Measurements from ENCODE around the gene IFITM10.

DNA sequence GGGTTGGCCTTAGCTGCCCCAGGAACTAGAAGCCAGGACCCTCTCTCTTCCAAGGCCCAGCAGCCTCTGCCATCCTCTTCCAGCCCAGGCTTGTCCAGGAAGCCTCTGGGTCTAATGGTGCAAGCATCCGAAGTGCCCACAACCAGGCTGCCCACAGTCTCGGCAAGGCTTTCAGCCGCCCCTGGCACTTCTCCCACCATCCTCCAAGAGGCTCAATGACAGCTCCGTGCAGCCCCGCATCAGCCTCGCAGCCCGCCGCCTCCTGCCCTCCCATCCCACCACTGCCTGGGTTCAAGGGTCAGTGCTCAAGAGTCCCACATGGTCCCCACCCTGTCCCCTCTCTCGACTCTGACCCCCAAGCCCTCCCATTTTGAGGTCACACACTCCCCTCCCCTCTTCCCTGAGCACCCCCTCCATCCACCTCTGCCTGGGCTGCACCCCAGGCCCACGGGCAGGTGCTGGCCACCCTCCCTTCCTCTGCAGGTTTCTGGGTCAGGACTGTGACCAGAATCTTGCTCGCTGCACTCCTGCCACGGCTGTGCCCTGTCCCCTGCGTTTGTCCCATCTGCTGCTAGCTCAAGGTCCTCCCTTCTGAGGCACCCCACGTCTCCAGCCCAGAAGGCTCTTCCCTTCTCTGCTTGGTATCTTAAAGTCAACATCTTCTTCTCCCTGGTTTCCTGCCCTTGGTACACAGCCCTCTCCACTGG is 17.2 kb downstream of the IFITM10 start:
- TF ChIP-seq, protein P1, sequence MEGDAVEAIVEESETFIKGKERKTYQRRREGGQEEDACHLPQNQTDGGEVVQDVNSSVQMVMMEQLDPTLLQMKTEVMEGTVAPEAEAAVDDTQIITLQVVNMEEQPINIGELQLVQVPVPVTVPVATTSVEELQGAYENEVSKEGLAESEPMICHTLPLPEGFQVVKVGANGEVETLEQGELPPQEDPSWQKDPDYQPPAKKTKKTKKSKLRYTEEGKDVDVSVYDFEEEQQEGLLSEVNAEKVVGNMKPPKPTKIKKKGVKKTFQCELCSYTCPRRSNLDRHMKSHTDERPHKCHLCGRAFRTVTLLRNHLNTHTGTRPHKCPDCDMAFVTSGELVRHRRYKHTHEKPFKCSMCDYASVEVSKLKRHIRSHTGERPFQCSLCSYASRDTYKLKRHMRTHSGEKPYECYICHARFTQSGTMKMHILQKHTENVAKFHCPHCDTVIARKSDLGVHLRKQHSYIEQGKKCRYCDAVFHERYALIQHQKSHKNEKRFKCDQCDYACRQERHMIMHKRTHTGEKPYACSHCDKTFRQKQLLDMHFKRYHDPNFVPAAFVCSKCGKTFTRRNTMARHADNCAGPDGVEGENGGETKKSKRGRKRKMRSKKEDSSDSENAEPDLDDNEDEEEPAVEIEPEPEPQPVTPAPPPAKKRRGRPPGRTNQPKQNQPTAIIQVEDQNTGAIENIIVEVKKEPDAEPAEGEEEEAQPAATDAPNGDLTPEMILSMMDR (IDR thresholded peaks at IDR 0.05), result no peak
- TF ChIP-seq EP300 (IDR thresholded peaks at IDR 0.05; ENCODE audit: borderline replicate concordance in 1 of 2, low read depth in 1 of 2, low read length in 1 of 2) (no peak), ELF1 (IDR thresholded peaks at IDR 0.05) (no peak), POLR2AphosphoS5 (IDR thresholded peaks at IDR 0.05; ENCODE audit: low read depth, low read length) (no peak), SMC3 (IDR thresholded peaks at IDR 0.05; ENCODE audit: low read depth, low read length) (no peak), FOSL2 (IDR thresholded peaks at IDR 0.05; ENCODE audit: borderline replicate concordance, low read depth) (no peak)
- TF ChIP-seq, protein P2, sequence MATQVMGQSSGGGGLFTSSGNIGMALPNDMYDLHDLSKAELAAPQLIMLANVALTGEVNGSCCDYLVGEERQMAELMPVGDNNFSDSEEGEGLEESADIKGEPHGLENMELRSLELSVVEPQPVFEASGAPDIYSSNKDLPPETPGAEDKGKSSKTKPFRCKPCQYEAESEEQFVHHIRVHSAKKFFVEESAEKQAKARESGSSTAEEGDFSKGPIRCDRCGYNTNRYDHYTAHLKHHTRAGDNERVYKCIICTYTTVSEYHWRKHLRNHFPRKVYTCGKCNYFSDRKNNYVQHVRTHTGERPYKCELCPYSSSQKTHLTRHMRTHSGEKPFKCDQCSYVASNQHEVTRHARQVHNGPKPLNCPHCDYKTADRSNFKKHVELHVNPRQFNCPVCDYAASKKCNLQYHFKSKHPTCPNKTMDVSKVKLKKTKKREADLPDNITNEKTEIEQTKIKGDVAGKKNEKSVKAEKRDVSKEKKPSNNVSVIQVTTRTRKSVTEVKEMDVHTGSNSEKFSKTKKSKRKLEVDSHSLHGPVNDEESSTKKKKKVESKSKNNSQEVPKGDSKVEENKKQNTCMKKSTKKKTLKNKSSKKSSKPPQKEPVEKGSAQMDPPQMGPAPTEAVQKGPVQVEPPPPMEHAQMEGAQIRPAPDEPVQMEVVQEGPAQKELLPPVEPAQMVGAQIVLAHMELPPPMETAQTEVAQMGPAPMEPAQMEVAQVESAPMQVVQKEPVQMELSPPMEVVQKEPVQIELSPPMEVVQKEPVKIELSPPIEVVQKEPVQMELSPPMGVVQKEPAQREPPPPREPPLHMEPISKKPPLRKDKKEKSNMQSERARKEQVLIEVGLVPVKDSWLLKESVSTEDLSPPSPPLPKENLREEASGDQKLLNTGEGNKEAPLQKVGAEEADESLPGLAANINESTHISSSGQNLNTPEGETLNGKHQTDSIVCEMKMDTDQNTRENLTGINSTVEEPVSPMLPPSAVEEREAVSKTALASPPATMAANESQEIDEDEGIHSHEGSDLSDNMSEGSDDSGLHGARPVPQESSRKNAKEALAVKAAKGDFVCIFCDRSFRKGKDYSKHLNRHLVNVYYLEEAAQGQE (IDR thresholded peaks at IDR 0.05; ENCODE audit: low read depth, low read length), result no peak
- TF ChIP-seq, protein P3, sequence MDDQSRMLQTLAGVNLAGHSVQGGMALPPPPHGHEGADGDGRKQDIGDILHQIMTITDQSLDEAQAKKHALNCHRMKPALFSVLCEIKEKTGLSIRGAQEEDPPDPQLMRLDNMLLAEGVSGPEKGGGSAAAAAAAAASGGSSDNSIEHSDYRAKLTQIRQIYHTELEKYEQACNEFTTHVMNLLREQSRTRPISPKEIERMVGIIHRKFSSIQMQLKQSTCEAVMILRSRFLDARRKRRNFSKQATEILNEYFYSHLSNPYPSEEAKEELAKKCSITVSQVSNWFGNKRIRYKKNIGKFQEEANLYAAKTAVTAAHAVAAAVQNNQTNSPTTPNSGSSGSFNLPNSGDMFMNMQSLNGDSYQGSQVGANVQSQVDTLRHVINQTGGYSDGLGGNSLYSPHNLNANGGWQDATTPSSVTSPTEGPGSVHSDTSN (IDR thresholded peaks at IDR 0.05), result no peak
- TF ChIP-seq, protein P4, sequence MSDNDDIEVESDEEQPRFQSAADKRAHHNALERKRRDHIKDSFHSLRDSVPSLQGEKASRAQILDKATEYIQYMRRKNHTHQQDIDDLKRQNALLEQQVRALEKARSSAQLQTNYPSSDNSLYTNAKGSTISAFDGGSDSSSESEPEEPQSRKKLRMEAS (IDR thresholded peaks at IDR 0.05; ENCODE audit: low read depth), result no peak
- TF ChIP-seq, protein P5, sequence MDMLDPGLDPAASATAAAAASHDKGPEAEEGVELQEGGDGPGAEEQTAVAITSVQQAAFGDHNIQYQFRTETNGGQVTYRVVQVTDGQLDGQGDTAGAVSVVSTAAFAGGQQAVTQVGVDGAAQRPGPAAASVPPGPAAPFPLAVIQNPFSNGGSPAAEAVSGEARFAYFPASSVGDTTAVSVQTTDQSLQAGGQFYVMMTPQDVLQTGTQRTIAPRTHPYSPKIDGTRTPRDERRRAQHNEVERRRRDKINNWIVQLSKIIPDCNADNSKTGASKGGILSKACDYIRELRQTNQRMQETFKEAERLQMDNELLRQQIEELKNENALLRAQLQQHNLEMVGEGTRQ (IDR thresholded peaks at IDR 0.05; ENCODE audit: borderline replicate concordance, low read depth, low read length), result no peak

Data from SK-N-SH (cell line).